Measurements from ENCODE around the gene TNFRSF14. TPM values are rescaled to one million over a fixed set of nuclear protein-coding genes. Genes with fewer than 3 reads are reported as not detected.

TNFRSF14 gene
- polyA plus RNA-seq, 1 donor from 2014 or later, result 63.3 TPM

Other genes starting within 250 kb of the TNFRSF14 start
- 6.7 TPM for gene MORN1, start 164.8 kb upstream of the TNFRSF14 start, polyA plus RNA-seq
- gene RER1, start 164.5 kb upstream of the TNFRSF14 start, polyA plus RNA-seq, result 141 TPM
- 14.8 TPM for gene PEX10, start 143.8 kb upstream of the TNFRSF14 start, polyA plus RNA-seq
- gene PLCH2, start 80.1 kb upstream of the TNFRSF14 start, polyA plus RNA-seq, result 0.66 TPM
- gene PANK4, start 29.8 kb upstream of the TNFRSF14 start, polyA plus RNA-seq, result 19.4 TPM
- not detected for gene HES5, start 26.1 kb upstream of the TNFRSF14 start, polyA plus RNA-seq
- 20.3 TPM for gene PRXL2B, start 30.4 kb downstream of the TNFRSF14 start, polyA plus RNA-seq
- 5.8 TPM for gene MMEL1, start 76.6 kb downstream of the TNFRSF14 start, polyA plus RNA-seq
- gene TTC34, start 245.3 kb downstream of the TNFRSF14 start, polyA plus RNA-seq, result 0.06 TPM